Mammary epithelial cell (primary cell): ENCODE data around the gene MYO10.

Source experiments
- CTCF ChIP-seq, 2 donors: IDR thresholded peaks in 1 of 2; conservative IDR thresholded peaks in 1 of 2; 2 replicates each; pipeline ENCODE4 v1.5.1; 2011 to 2012; ENCODE audit warnings: inconsistent platforms in 2 of 2, low read length in 2 of 2, mild to moderate bottlenecking in 2 of 2, control low read depth in 1 of 2, low read depth in 1 of 2; ENCODE audit not compliant: insufficient read depth in 1 of 2; ENCODE audit errors: extremely low read depth in 1 of 2
- EZH2 ChIP-seq: IDR thresholded peaks from 2 replicates; pipeline ENCODE4 v1.6.1; 2012; ENCODE audit warnings: low read length, inconsistent platforms, borderline replicate concordance

GRCh38 chr5:16681876-16682275, 254.2 kb downstream of the MYO10 start:
- TF ChIP-seq EZH2 (no peak), CTCF (conservative IDR thresholded peaks at IDR 0.05 in 1 of 2, IDR thresholded peaks at IDR 0.05 in 1 of 2; ENCODE audit: extremely low read depth in 1 of 2, insufficient read depth in 1 of 2, low read depth in 1 of 2, low read length in 2 of 2) (no peak)
